PC-9 (cell line): Measurements from ENCODE around the gene GNA12. TPM values are rescaled to one million over a fixed set of nuclear protein-coding genes. Genes with fewer than 3 reads are reported as not detected.

Source experiments
- BruUV-seq: library from RNA; stranded (reverse); fragments of 400-500 nt; replicated peaks from 2 replicates; lab custom pipeline; 2021; lab: Mats Ljungman, UMichigan
- CTCF ChIA-PET: fragments of 300-600 bp; sonication (Branson Sonifier 250); formaldehyde crosslinking; loops from one replicate; lab custom pipeline; 2022; ENCODE audit warnings: antibody characterized with exemption; lab: Charles Lee
- POLR2A ChIA-PET: fragments of 300-600 bp; sonication (Branson Sonifier 250); formaldehyde crosslinking; loops from one replicate; lab custom pipeline; 2022; ENCODE audit warnings: antibody characterized with exemption; ENCODE audit not compliant: unreplicated experiment; lab: Charles Lee
- DNase-seq, 2 experiments: peaks; one replicate each; pipeline versions ENCODE4 v3.0.0 to v3.0.0-alpha.2; 2015 to 2022; ENCODE audit warnings: mixed read lengths in 1 of 2
- H2AFZ ChIP-seq: fragments of 200-600 bp; sonication (generic); 2 replicates; pipeline ENCODE4 v1.8.1; 2017; ENCODE audit warnings: antibody characterized with exemption
- H3F3A ChIP-seq: fragments of 200-600 bp; sonication (generic); 2 replicates; pipeline ENCODE4 v1.8.1; 2017; ENCODE audit warnings: antibody characterized with exemption, mild to moderate bottlenecking, low read depth; ENCODE audit not compliant: insufficient read depth
- H3K27ac ChIP-seq: fragments of 200-600 bp; sonication (generic); 2 replicates; pipeline ENCODE4 v1.6.1; 2016; ENCODE audit warnings: mixed run types
- H3K27me3 ChIP-seq: fragments of 200-600 bp; sonication (generic); 2 replicates; pipeline ENCODE4 v1.6.1; 2016; ENCODE audit warnings: low read depth, mixed run types; ENCODE audit not compliant: insufficient read depth
- H3K36me3 ChIP-seq: fragments of 200-600 bp; sonication (generic); 2 replicates; pipeline ENCODE4 v1.6.1; 2016; ENCODE audit warnings: low read depth, mixed run types
- H3K4me1 ChIP-seq: fragments of 200-600 bp; sonication (generic); replicated peaks from 2 replicates; pipeline ENCODE4 v1.6.1; 2016; ENCODE audit warnings: mixed run types; ENCODE audit not compliant: insufficient read depth
- H3K4me2 ChIP-seq: fragments of 200-600 bp; sonication (generic); 2 replicates; pipeline ENCODE4 v1.6.1; 2017; ENCODE audit warnings: mixed run types
- H3K4me3 ChIP-seq: fragments of 200-600 bp; sonication (generic); 2 replicates; pipeline ENCODE4 v1.6.1; 2016; ENCODE audit warnings: mixed run types
- H3K79me2 ChIP-seq: fragments of 200-600 bp; sonication (generic); 2 replicates; pipeline ENCODE4 v1.6.1; 2017; ENCODE audit warnings: low read depth, mixed run types
- H3K9me2 ChIP-seq: fragments of 200-600 bp; sonication (generic); 2 replicates; pipeline ENCODE4 v1.8.1; 2017; ENCODE audit warnings: mild to moderate bottlenecking; ENCODE audit not compliant: insufficient read depth
- H3K9me3 ChIP-seq: fragments of 200-600 bp; sonication (generic); 2 replicates; pipeline ENCODE4 v1.8.1; 2016; ENCODE audit warnings: low read depth; ENCODE audit not compliant: insufficient read depth
- H4K20me1 ChIP-seq: fragments of 200-600 bp; sonication (generic); 2 replicates; pipeline ENCODE4 v1.8.1; 2017; ENCODE audit not compliant: insufficient read depth
- EZH2 ChIP-seq: fragments of 200-600 bp; sonication (generic); IDR thresholded peaks from 2 replicates; pipeline ENCODE4 v1.8.0; 2017; ENCODE audit warnings: antibody characterized with exemption, low read depth
- intact Hi-C: fragments of 100-400 bp; cut with micrococcal nuclease; formaldehyde crosslinking; loops from one replicate; pipeline ENCODE4 v1.10.0; 2022; ENCODE audit not compliant: unreplicated experiment
- total RNA-seq: library from RNA; stranded (reverse); gene quantifications from 2 replicates; pipeline ENCODE4 v1.2.3, GENCODE V29; 2021
- TF ChIP-seq, protein P1 (sequence below): fragments of 200-600 bp; sonication (generic); conservative IDR thresholded peaks from 2 replicates; pipeline ENCODE4 v1.6.1; 2017; ENCODE audit warnings: mixed run types, antibody characterized with exemption, mild to moderate bottlenecking, moderate library complexity

The GNA12 gene
- total RNA-seq, 1 experiment from 2014 or later, result 51.7 TPM

DNA sequence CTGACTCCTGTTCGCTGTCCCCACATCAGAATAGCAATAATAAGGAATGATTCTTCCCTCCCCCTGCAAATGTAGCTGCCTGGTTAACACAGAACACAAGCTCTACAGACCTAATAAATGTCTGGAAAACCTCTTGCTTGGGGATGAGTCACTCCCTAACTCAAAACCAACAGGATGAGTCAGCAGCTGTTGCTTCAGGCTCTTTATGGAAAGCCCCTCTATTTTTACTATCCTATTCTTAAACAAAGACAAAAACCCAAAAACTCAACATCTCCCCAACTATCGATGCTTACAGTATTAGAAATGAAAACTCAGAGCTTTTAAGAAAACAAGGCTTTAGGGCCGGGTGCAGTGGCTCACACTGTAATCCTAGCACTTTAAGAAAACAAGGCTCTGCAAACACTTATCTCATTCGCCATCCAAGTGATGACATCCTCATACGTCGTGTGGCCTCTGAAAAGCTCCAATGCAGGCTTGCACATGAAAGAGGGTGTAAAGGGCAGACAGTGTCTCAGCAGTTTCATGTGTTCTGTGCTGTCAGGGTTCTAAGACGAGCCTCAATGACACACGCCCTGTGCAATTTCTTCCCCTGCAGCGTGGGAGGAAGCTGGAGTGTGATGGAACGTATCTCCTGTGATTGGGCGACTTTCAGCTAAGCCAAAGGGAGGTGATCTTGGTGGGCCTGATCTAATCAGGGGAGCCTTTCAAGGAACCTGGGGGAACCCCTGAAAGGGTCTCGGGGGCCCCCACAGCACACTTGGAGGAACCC, 86.0 kb downstream of the GNA12 start:
- intact Hi-C loops, result loop anchor here (1.0 to 5.0 kb wide), 4 partner anchors 25 to 87 kb away; partner anchors contain the start of gene GNA12

DNA sequence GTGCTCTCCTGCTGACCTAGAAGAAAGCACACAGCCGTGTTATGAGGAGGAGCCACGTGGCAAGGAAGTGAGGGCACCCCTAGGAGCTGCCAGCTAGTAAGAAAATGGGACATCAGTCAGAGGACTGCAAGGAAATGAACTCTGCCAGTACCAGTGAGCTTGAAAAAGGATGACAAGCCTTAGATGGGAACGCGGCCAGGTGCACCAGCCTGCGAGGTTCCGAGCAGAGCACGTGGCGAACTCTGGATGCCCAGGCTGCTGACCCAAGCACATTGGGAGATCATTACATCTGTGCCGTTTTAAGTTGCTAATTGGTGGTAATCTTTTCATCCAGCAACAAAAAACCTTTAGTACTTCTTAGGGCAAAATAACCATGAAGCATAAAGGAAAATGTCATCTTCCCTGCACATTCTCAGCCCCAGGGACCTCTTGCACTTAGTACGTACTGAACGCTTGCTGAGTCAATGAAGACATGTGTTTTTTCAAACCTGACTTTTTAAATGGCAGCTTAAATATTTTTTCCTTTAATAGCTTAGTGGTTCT, 86.7 kb downstream of the GNA12 start:
- no peak for TF ChIP-seq EZH2
- TF ChIP-seq, protein P1, sequence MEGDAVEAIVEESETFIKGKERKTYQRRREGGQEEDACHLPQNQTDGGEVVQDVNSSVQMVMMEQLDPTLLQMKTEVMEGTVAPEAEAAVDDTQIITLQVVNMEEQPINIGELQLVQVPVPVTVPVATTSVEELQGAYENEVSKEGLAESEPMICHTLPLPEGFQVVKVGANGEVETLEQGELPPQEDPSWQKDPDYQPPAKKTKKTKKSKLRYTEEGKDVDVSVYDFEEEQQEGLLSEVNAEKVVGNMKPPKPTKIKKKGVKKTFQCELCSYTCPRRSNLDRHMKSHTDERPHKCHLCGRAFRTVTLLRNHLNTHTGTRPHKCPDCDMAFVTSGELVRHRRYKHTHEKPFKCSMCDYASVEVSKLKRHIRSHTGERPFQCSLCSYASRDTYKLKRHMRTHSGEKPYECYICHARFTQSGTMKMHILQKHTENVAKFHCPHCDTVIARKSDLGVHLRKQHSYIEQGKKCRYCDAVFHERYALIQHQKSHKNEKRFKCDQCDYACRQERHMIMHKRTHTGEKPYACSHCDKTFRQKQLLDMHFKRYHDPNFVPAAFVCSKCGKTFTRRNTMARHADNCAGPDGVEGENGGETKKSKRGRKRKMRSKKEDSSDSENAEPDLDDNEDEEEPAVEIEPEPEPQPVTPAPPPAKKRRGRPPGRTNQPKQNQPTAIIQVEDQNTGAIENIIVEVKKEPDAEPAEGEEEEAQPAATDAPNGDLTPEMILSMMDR, result no peak
- Histone ChIP-seq H2AFZ (no peak overlapping the region), H3K4me2 (peak overlapping the region; percentile 75), H3K79me2 (peaks cover 73% of the 10 kb centered on the region), H3K9me2 (no peaks in the 10 kb centered on the region), H3K9me3 (no peaks in the 10 kb centered on the region), H4K20me1 (no peaks in the 10 kb centered on the region), H3K27me3 (no peaks in the 10 kb centered on the region), H3K4me3 (peak overlapping the region; percentile 37; the same call in 1 of the 2 replicates), H3F3A (peaks cover 71% of the 10 kb centered on the region), H3K27ac (peak overlapping the region; percentile 93), H3K36me3 (peaks cover 19% of the 10 kb centered on the region), H3K4me1 (peaks cover 60% of the 10 kb centered on the region)
- POLR2A ChIA-PET, result interaction anchor here (0.6 to 0.7 kb wide), 3 partner anchors 18 to 90 kb away, joined by 4 to 29 read pairs (median 8); no protein-coding TSS in a partner anchor
- intact Hi-C loops, result loop anchor here (1.0 to 5.0 kb wide), 2 partner anchors 24 to 45 kb away; no protein-coding TSS in a partner anchor
- TSS peak; percentile 25 for BruUV-seq
- DNase-seq, result peak; percentile 68 to 78
- CTCF ChIA-PET, result interaction anchor here (0.6 to 1.4 kb wide), 8 partner anchors 24 to 403 kb away, joined by 3 to 10 read pairs (median 4); no protein-coding TSS in a partner anchor

More for the DNA sequence above, 86.0 kb downstream of the GNA12 start:
- no peak overlapping the region for H2AFZ ChIP-seq
- H3K4me2 ChIP-seq, result peak overlapping the region; percentile 75
- no peaks in the 10 kb centered on the region for H3K27me3 ChIP-seq
- BruUV-seq, result no TSS peak
- H3K9me3 ChIP-seq, result no peaks in the 10 kb centered on the region
- TF ChIP-seq, protein P1, result no peak
- TF ChIP-seq EZH2, result no peak
- H3K79me2 ChIP-seq, result peaks cover 67% of the 10 kb centered on the region
- peak overlapping the region; percentile 93 for H3K27ac ChIP-seq
- H3F3A ChIP-seq, result peaks cover 67% of the 10 kb centered on the region
- peaks cover 19% of the 10 kb centered on the region for H3K36me3 ChIP-seq
- peak overlapping the region; percentile 37; the same call in 1 of the 2 replicates for H3K4me3 ChIP-seq
- ChIA-PET POLR2A (interaction anchor here (0.6 to 0.7 kb wide), 5 partner anchors 18 to 89 kb away, joined by 3 to 29 read pairs (median 6); no protein-coding TSS in a partner anchor), CTCF (interaction anchor here (0.6 to 1.4 kb wide), 7 partner anchors 20 to 108 kb away, joined by 3 to 10 read pairs (median 4); no protein-coding TSS in a partner anchor)
- H3K9me2 ChIP-seq, result no peaks in the 10 kb centered on the region
- H4K20me1 ChIP-seq, result no peaks in the 10 kb centered on the region
- H3K4me1 ChIP-seq, result peaks cover 60% of the 10 kb centered on the region
- peak; percentile 60 to 93 for DNase-seq

DNA sequence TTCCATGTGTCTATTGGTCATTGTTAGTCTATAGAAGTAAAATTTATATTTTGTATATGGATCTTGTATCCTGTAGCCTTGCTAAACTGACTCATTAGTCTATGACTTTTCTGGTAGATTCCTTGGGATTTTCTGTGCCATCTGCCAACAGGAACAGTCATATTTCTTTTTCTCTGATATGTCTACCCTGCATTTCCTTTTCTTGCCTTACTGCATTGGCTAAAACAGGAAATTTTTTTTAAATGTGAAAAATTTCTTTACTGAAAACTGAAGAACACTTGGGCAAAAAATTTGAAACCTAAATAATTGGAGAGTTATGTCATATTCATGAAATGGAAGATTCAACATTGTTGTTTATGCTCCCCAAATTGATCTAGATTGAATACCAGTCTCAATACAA, 88.6 kb downstream of the GNA12 start:
- CTCF ChIA-PET, result no interaction called here
- peaks cover 64% of the 10 kb centered on the region for H3F3A ChIP-seq
- no peaks in the 10 kb centered on the region for H3K27me3 ChIP-seq
- H3K27ac ChIP-seq, result peak overlapping the region; percentile 93
- H3K36me3 ChIP-seq, result peaks cover 19% of the 10 kb centered on the region
- H3K9me2 ChIP-seq, result no peaks in the 10 kb centered on the region
- no peak for TF ChIP-seq EZH2
- TF ChIP-seq, protein P1, result no peak
- H3K79me2 ChIP-seq, result peaks cover 75% of the 10 kb centered on the region
- no peak overlapping the region for H2AFZ ChIP-seq
- POLR2A ChIA-PET, result no interaction called here
- no peaks in the 10 kb centered on the region for H3K9me3 ChIP-seq
- no peak for DNase-seq
- H3K4me1 ChIP-seq, result peaks cover 52% of the 10 kb centered on the region
- no peaks in the 10 kb centered on the region for H4K20me1 ChIP-seq
- BruUV-seq, result no TSS peak
- H3K4me3 ChIP-seq, result no peak overlapping the region
- H3K4me2 ChIP-seq, result no peak overlapping the region
- intact Hi-C loops, result loop anchor here (5.0 kb wide), 1 partner anchor 47 kb away; no protein-coding TSS in a partner anchor
